Measurements from ENCODE around the gene LDB3.

Gene LDB3

GRCh38 chr10:86700851-86701617 lies 32.7 kb downstream of the LDB3 start:
- no peak for DNase-seq (ENCODE audit: low read depth, low spot score)
- H3K4me3 ChIP-seq (ENCODE audit: low read depth, low read length) = no peak overlapping the region
- TF ChIP-seq CTCF (IDR thresholded peaks at IDR 0.05; ENCODE audit: low read depth, low read length) = no peak
- in situ Hi-C loops (cut with HindIII; ENCODE audit: low sequenced_read_pairs) = no loop called here

DNA sequence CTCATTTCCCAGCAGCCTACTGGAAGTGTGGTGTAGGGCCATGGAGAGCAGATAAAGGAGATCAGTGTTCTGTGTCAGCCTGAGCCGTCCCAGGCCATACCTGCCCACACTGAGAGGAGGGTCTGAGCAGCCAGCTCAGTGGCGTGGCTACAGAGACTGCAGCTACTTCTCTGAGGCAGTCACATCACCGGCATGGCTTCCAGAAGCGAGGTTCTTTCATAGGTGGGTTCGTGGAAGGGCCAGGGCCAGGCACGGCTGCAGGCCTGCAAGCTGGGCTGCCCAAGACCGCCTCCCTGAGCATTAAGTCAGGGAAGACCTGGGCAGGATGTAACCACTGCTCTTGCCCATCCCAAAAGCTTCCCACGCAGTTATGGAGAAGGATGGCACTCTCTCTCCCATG lies 34.9 kb downstream of the LDB3 start:
- H3K4me3 ChIP-seq (ENCODE audit: low read depth, low read length) = no peak overlapping the region
- in situ Hi-C loops (cut with HindIII; ENCODE audit: low sequenced_read_pairs) = no loop called here
- TF ChIP-seq CTCF (IDR thresholded peaks at IDR 0.05; ENCODE audit: low read depth, low read length) = no peak
- DNase-seq (ENCODE audit: low read depth, low spot score) = no peak

GRCh38 chr10:86705139-86705538 lies 36.8 kb downstream of the LDB3 start:
- no peak for DNase-seq (ENCODE audit: low read depth, low spot score)
- in situ Hi-C loops (cut with HindIII; ENCODE audit: low sequenced_read_pairs) = no loop called here
- no peak for TF ChIP-seq CTCF (IDR thresholded peaks at IDR 0.05; ENCODE audit: low read depth, low read length)
- H3K4me3 ChIP-seq (ENCODE audit: low read depth, low read length) = no peak overlapping the region

GRCh38 chr10:86705905-86706304 lies 37.6 kb downstream of the LDB3 start:
- H3K4me3 ChIP-seq (ENCODE audit: low read depth, low read length) = no peak overlapping the region
- DNase-seq (ENCODE audit: low read depth, low spot score) = no peak
- in situ Hi-C loops (cut with HindIII; ENCODE audit: low sequenced_read_pairs) = no loop called here
- TF ChIP-seq CTCF (IDR thresholded peaks at IDR 0.05; ENCODE audit: low read depth, low read length) = no peak

DNA sequence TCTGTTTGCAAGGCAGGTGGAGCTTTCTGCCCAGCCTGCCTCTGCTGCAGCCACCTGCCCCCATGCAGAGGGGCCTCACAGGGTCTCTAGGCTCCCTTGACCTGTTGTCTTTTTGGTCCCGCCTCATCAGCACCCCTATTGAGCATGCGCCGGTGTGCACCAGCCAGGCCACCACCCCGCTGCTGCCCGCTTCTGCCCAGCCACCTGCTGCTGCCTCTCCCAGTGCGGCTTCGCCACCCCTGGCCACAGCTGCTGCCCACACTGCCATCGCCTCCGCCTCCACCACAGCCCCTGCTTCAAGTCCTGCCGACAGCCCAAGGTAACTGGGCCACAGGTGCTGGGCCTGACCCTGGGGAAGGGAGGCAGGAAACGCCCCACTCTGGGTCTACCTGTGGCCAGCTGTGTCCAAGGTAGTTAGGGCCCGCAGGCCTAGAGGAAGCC lies 38.1 kb downstream of the LDB3 start:
- TF ChIP-seq CTCF (IDR thresholded peaks at IDR 0.05; ENCODE audit: low read depth, low read length) = no peak
- in situ Hi-C loops (cut with HindIII; ENCODE audit: low sequenced_read_pairs) = no loop called here
- DNase-seq (ENCODE audit: low read depth, low spot score) = no peak
- no peak overlapping the region for H3K4me3 ChIP-seq (ENCODE audit: low read depth, low read length)

GRCh38 chr10:86706977-86707376 lies 38.7 kb downstream of the LDB3 start:
- no peak for DNase-seq (ENCODE audit: low read depth, low spot score)
- no peak for TF ChIP-seq CTCF (IDR thresholded peaks at IDR 0.05; ENCODE audit: low read depth, low read length)
- H3K4me3 ChIP-seq (ENCODE audit: low read depth, low read length) = no peak overlapping the region
- in situ Hi-C loops (cut with HindIII; ENCODE audit: low sequenced_read_pairs) = no loop called here
